ENCODE measurements around the gene MIEF2.

MIEF2 gene

DNA sequence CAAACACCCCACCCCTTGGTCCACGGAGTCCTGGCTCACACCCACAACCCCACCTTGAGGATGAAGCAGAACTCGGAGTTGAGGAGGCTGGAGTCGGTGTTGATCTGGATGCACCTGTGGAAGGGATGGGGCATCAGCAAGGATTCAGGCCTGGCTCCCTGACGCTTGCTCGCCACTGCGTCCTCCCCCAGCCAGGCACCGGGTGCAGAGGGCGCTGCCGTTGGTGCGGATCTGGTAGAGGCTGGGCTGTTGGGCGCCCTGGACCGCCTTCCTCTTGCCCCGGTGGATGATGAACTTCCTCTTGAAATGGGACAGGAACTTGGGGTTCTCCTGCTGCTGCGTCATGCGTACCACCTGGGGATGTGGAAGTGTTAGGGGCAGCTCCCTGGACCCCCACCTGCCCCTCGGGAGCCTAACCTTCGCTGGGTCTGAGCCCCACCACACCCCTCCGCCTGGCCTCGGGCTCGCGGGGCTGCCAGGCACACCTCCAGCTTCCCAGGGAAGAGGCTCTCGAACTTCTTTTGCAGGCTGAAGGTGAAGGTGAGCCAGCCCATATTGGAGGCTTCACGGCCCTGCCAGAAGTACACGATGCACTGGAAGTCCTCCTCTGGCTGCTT, 14.2 kb upstream of the MIEF2 start:
- Histone ChIP-seq H3K9me3 (ENCODE audit: control insufficient read depth, low read length) (no peaks in the 10 kb centered on the region), H2AFZ (no peak overlapping the region), H3K36me3 (ENCODE audit: control insufficient read depth, insufficient read depth, low read length) (no peaks in the 10 kb centered on the region), H3K9ac (no peak overlapping the region), H3K79me2 (no peaks in the 10 kb centered on the region), H3K27ac (no peak overlapping the region), H3K4me1 (no peaks in the 10 kb centered on the region), H3K27me3 (ENCODE audit: control insufficient read depth, insufficient read depth, low read length) (no peaks in the 10 kb centered on the region), H3K4me3 (ENCODE audit: low read depth, low read length) (no peak overlapping the region), H3K4me2 (ENCODE audit: low read length) (no peak overlapping the region)
- TF ChIP-seq, protein P1, sequence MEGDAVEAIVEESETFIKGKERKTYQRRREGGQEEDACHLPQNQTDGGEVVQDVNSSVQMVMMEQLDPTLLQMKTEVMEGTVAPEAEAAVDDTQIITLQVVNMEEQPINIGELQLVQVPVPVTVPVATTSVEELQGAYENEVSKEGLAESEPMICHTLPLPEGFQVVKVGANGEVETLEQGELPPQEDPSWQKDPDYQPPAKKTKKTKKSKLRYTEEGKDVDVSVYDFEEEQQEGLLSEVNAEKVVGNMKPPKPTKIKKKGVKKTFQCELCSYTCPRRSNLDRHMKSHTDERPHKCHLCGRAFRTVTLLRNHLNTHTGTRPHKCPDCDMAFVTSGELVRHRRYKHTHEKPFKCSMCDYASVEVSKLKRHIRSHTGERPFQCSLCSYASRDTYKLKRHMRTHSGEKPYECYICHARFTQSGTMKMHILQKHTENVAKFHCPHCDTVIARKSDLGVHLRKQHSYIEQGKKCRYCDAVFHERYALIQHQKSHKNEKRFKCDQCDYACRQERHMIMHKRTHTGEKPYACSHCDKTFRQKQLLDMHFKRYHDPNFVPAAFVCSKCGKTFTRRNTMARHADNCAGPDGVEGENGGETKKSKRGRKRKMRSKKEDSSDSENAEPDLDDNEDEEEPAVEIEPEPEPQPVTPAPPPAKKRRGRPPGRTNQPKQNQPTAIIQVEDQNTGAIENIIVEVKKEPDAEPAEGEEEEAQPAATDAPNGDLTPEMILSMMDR (IDR thresholded peaks at IDR 0.05): no peak

DNA sequence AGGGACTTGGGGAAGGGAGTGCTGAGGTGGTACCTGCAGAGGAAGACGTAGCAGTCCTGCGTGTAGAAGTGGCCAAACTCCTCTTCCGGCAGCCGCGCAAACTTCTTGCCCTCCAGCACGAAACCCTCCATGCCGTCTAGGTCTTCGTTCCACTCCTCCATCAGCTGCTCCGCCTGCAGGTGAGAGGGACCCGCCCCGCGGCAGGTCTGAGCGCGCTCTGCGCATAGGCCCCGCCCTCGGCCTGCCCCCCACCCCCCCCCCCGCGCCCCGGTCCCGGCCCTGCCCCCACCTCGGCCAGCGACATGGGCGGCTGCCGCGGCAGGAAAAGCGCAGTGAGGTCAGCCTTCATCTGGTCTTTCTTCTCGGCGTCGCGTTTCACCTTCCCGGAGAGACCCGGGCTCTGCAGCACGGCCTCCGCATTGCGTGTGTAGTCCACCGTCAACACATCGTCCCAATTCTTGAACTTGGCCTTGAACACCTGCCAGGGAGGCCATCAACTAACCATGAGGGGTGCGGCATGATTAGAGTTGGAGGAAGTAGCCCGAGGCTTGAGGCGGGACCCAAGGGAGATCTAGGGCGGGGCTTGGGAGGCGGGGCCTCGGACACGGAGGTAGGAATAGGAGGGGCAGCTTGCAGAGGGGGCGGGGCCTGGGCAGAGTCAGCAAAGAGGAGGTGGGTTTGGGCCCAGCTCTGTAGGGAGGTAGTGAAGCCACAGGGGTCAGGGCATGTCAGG, 13.4 kb upstream of the MIEF2 start:
- no peak overlapping the region for H2AFZ ChIP-seq
- peaks cover 4% of the 10 kb centered on the region for H3K79me2 ChIP-seq
- no peaks in the 10 kb centered on the region for H3K9me3 ChIP-seq (ENCODE audit: control insufficient read depth, low read length)
- H3K36me3 ChIP-seq (ENCODE audit: control insufficient read depth, insufficient read depth, low read length): no peaks in the 10 kb centered on the region
- no peak overlapping the region for H3K27ac ChIP-seq
- no peaks in the 10 kb centered on the region for H3K27me3 ChIP-seq (ENCODE audit: control insufficient read depth, insufficient read depth, low read length)
- no peak overlapping the region for H3K4me2 ChIP-seq (ENCODE audit: low read length)
- H3K4me3 ChIP-seq (ENCODE audit: low read depth, low read length): no peak overlapping the region
- no peaks in the 10 kb centered on the region for H3K4me1 ChIP-seq
- TF ChIP-seq, protein P1 (IDR thresholded peaks at IDR 0.05): no peak
- H3K9ac ChIP-seq: no peak overlapping the region

DNA sequence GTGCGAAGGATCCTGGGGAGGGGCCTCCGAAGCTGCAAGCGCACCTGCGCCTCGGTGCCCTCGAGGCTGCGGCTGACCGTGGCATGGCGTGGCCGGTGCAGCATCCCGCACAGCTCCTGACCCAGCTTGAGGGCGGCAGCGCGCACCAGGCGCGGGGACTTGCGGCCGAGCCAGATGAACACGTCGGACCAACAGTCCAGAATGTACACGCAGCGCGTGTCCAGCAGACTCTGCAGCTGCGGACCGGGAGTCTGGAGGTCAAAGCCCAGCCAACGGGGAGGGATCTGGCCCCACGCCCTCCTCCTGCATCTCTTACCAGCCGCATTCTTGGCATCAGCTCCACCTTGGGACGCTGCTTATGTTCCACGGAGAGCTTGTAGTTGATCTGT, 12.9 kb upstream of the MIEF2 start:
- Histone ChIP-seq H3K79me2 (peaks cover 4% of the 10 kb centered on the region), H3K4me1 (no peaks in the 10 kb centered on the region), H3K4me2 (ENCODE audit: low read length) (no peak overlapping the region), H2AFZ (no peak overlapping the region), H3K9ac (no peak overlapping the region), H3K4me3 (ENCODE audit: low read depth, low read length) (no peak overlapping the region), H3K27me3 (ENCODE audit: control insufficient read depth, insufficient read depth, low read length) (no peaks in the 10 kb centered on the region), H3K9me3 (ENCODE audit: control insufficient read depth, low read length) (no peaks in the 10 kb centered on the region), H3K27ac (no peak overlapping the region), H3K36me3 (ENCODE audit: control insufficient read depth, insufficient read depth, low read length) (no peaks in the 10 kb centered on the region)
- TF ChIP-seq, protein P1 (IDR thresholded peaks at IDR 0.05): no peak

DNA sequence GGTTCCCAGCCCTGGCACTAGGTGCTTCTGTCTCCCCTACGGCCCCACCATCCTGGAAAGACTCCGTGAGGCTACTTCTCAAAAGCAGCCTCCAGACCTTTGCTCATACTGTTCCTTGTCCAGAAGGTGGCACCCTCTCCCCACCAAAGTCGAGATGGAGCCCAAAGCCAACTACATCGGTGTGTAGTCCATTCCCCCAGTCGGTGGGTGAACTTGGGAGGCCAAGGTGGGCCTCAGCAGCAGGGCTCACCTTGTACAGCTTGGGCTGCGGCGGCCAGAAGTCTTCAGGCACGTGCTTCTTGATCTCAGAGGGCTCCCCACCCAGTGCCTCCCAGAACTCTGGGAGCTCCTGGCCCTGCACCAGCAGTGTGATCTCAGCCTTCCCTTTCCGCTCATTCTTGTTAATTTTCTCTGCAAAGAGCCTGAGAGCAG, 12.1 kb upstream of the MIEF2 start:
- Histone ChIP-seq H3K27me3 (ENCODE audit: control insufficient read depth, insufficient read depth, low read length) (no peaks in the 10 kb centered on the region), H3K4me2 (ENCODE audit: low read length) (no peak overlapping the region), H3K36me3 (ENCODE audit: control insufficient read depth, insufficient read depth, low read length) (no peaks in the 10 kb centered on the region), H3K9me3 (ENCODE audit: control insufficient read depth, low read length) (no peaks in the 10 kb centered on the region), H3K4me1 (no peaks in the 10 kb centered on the region), H3K79me2 (peaks cover 8% of the 10 kb centered on the region), H2AFZ (no peak overlapping the region), H3K4me3 (ENCODE audit: low read depth, low read length) (no peak overlapping the region), H3K27ac (no peak overlapping the region), H3K9ac (no peak overlapping the region)
- TF ChIP-seq, protein P1 (IDR thresholded peaks at IDR 0.05): peak; percentile 71
